Measurements from ENCODE around the gene ZWILCH. TPM values are rescaled to one million over a fixed set of nuclear protein-coding genes. Genes with fewer than 3 reads are reported as not detected.
"Not testable (repeated sequence)": the region's sequence is repeated elsewhere in the genome, so short reads cannot be mapped to it uniquely, and the experiment has no call there.

Gene ZWILCH
- total RNA-seq, 2 experiments from 2014 or later, result 36.9 to 50.2 TPM

DNA sequence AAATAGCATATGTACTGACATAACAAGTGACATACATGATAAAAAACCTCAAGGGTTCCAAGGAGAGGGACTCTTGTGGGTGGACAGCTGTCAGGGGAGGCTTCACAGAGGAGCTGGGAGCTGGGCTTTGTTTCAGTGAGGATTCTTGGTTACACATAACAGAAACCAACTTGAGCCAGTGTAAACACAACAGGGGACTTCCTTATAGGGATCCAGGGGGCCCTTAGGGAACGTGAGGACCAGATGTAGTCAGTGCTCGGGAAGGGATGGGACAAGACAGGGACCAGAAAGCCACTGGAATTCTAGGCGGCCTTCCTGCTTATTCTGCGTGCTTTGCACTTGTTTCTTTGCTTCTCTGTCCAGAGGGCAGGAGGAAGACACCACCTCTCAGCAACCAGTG, 42.5 kb upstream of the ZWILCH start:
- ChIA-PET POLR2A (interaction anchor here (0.7 to 0.9 kb wide), 2 partner anchors 9 to 147 kb away, joined by 3 to 6 read pairs; no protein-coding TSS in a partner anchor), CTCF (ENCODE audit: unreplicated experiment) (no interaction called here)
- DNase-seq (ENCODE audit: low spot score), result no peak
- H3K9me3 ChIP-seq (ENCODE audit: low read length), result no peaks in the 10 kb centered on the region
- no peak overlapping the region for H3K4me2 ChIP-seq (ENCODE audit: low read length)
- no TSS peak for BruUV-seq (replicated peaks)
- H3K79me2 ChIP-seq (ENCODE audit: insufficient read depth, low read depth, low read length), result no peaks in the 10 kb centered on the region
- no peak overlapping the region for H2AFZ ChIP-seq (ENCODE audit: low read length)
- no peaks in the 10 kb centered on the region for H3K9me2 ChIP-seq (ENCODE audit: insufficient read depth, low read length)
- peaks cover 74% of the 10 kb centered on the region for H3K36me3 ChIP-seq (ENCODE audit: insufficient read depth, low read length)
- no peaks in the 10 kb centered on the region for H4K20me1 ChIP-seq (ENCODE audit: insufficient read depth, low read length)
- peaks cover 10% of the 10 kb centered on the region for H3K4me1 ChIP-seq (ENCODE audit: insufficient read depth, low read length, poor library complexity, severe bottlenecking)
- intact Hi-C loops (cut with micrococcal nuclease; ENCODE audit: unreplicated experiment), result no loop called here
- TF ChIP-seq, protein P1, sequence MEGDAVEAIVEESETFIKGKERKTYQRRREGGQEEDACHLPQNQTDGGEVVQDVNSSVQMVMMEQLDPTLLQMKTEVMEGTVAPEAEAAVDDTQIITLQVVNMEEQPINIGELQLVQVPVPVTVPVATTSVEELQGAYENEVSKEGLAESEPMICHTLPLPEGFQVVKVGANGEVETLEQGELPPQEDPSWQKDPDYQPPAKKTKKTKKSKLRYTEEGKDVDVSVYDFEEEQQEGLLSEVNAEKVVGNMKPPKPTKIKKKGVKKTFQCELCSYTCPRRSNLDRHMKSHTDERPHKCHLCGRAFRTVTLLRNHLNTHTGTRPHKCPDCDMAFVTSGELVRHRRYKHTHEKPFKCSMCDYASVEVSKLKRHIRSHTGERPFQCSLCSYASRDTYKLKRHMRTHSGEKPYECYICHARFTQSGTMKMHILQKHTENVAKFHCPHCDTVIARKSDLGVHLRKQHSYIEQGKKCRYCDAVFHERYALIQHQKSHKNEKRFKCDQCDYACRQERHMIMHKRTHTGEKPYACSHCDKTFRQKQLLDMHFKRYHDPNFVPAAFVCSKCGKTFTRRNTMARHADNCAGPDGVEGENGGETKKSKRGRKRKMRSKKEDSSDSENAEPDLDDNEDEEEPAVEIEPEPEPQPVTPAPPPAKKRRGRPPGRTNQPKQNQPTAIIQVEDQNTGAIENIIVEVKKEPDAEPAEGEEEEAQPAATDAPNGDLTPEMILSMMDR (conservative IDR thresholded peaks at IDR 0.05; ENCODE audit: low read length), result no peak
- TF ChIP-seq EZH2phosphoT487 (IDR thresholded peaks at IDR 0.05; ENCODE audit: borderline replicate concordance, low read depth, low read length), result no peak
- no peak overlapping the region for H3K4me3 ChIP-seq (ENCODE audit: low read depth, low read length, poor library complexity, severe bottlenecking)
- no peak overlapping the region for H3K27ac ChIP-seq (ENCODE audit: low read depth, low read length, poor library complexity, severe bottlenecking)

- H2AFZ ChIP-seq (ENCODE audit: low read length); CTCF ChIA-PET (ENCODE audit: unreplicated experiment); H3K4me1 ChIP-seq (ENCODE audit: insufficient read depth, low read length, poor library complexity, severe bottlenecking); intact Hi-C loops (cut with micrococcal nuclease; ENCODE audit: unreplicated experiment); H3K4me2 ChIP-seq (ENCODE audit: low read length); H3K4me3 ChIP-seq (ENCODE audit: low read depth, low read length, poor library complexity, severe bottlenecking); BruUV-seq (replicated peaks); H3K9me3 ChIP-seq (ENCODE audit: low read length); H3K9me2 ChIP-seq (ENCODE audit: insufficient read depth, low read length); H4K20me1 ChIP-seq (ENCODE audit: insufficient read depth, low read length); DNase-seq (ENCODE audit: low spot score); H3K27ac ChIP-seq (ENCODE audit: low read depth, low read length, poor library complexity, severe bottlenecking); H3K79me2 ChIP-seq (ENCODE audit: insufficient read depth, low read depth, low read length): not testable (repeated sequence)
- POLR2A ChIA-PET, result interaction anchor here (0.6 kb wide), 1 partner anchor 10 kb away, joined by 3 read pairs; no protein-coding TSS in a partner anchor
- peaks cover 63% of the 10 kb centered on the region for H3K36me3 ChIP-seq (ENCODE audit: insufficient read depth, low read length)
Measured at GRCh38 chr15:66465294-66465693, 39.8 kb upstream of the ZWILCH start.

GRCh38 chr15:66467162-66468040, 37.7 kb upstream of the ZWILCH start:
- H3K9me3 ChIP-seq (ENCODE audit: low read length); H3K4me2 ChIP-seq (ENCODE audit: low read length); intact Hi-C loops (cut with micrococcal nuclease; ENCODE audit: unreplicated experiment); H3K27ac ChIP-seq (ENCODE audit: low read depth, low read length, poor library complexity, severe bottlenecking); H3K79me2 ChIP-seq (ENCODE audit: insufficient read depth, low read depth, low read length); H4K20me1 ChIP-seq (ENCODE audit: insufficient read depth, low read length); DNase-seq (ENCODE audit: low spot score); H2AFZ ChIP-seq (ENCODE audit: low read length); BruUV-seq (replicated peaks); H3K9me2 ChIP-seq (ENCODE audit: insufficient read depth, low read length); H3K4me1 ChIP-seq (ENCODE audit: insufficient read depth, low read length, poor library complexity, severe bottlenecking); H3K4me3 ChIP-seq (ENCODE audit: low read depth, low read length, poor library complexity, severe bottlenecking): not testable (repeated sequence)
- peaks cover 59% of the 10 kb centered on the region for H3K36me3 ChIP-seq (ENCODE audit: insufficient read depth, low read length)
- CTCF ChIA-PET (ENCODE audit: unreplicated experiment), result interaction anchor here (0.9 kb wide), 1 partner anchor 9 kb away, joined by 3 read pairs; no protein-coding TSS in a partner anchor
- POLR2A ChIA-PET, result interaction anchor here (1.0 to 1.2 kb wide), 2 partner anchors 10 to 34 kb away, joined by 3 read pairs; no protein-coding TSS in a partner anchor

- H3K4me2 ChIP-seq (ENCODE audit: low read length); H3K4me1 ChIP-seq (ENCODE audit: insufficient read depth, low read length, poor library complexity, severe bottlenecking); intact Hi-C loops (cut with micrococcal nuclease; ENCODE audit: unreplicated experiment); H4K20me1 ChIP-seq (ENCODE audit: insufficient read depth, low read length); H3K27ac ChIP-seq (ENCODE audit: low read depth, low read length, poor library complexity, severe bottlenecking); H3K4me3 ChIP-seq (ENCODE audit: low read depth, low read length, poor library complexity, severe bottlenecking); H3K9me3 ChIP-seq (ENCODE audit: low read length); H3K9me2 ChIP-seq (ENCODE audit: insufficient read depth, low read length); BruUV-seq (replicated peaks); H3K79me2 ChIP-seq (ENCODE audit: insufficient read depth, low read depth, low read length); H2AFZ ChIP-seq (ENCODE audit: low read length); DNase-seq (ENCODE audit: low spot score); CTCF ChIA-PET (ENCODE audit: unreplicated experiment): not testable (repeated sequence)
- POLR2A ChIA-PET, result interaction anchor here (0.6 to 0.7 kb wide), 2 partner anchors 202 to 1179 kb away, joined by 3 read pairs; no protein-coding TSS in a partner anchor
- peaks cover 32% of the 10 kb centered on the region for H3K36me3 ChIP-seq (ENCODE audit: insufficient read depth, low read length)
Measured at GRCh38 chr15:66470825-66471224, 34.3 kb upstream of the ZWILCH start.
